Lung (tissue), 12 donors: ENCODE results near the gene MYBPC2. TPM values are rescaled to one million over a fixed set of nuclear protein-coding genes. Genes with fewer than 3 reads are reported as not detected.

Experiments
- ATAC-seq: fragments of 200-7000 bp; cut with Tn5 transposase; one replicate; pipeline ENCODE4 v1.9.1; 2020; ENCODE audit warnings: moderate number of reproducible peaks; ENCODE audit not compliant: insufficient read depth, low FRiP score
- DNase-seq, 3 donors: peaks; one replicate each; pipeline ENCODE4 v3.0.0-alpha.2; 2013 to 2017
- H3K27ac ChIP-seq, 2 donors: one replicate each; pipeline ENCODE4 v1.5.1; 2013; ENCODE audit warnings: mild to moderate bottlenecking in 2 of 2, moderate library complexity in 2 of 2, control low read depth in 1 of 2, inconsistent platforms in 1 of 2, low read depth in 1 of 2, low read length in 1 of 2
- H3K27me3 ChIP-seq, 3 donors: one replicate each; pipeline ENCODE4 v1.5.1; 2013; ENCODE audit warnings: low read length in 2 of 3; ENCODE audit not compliant: control insufficient read depth in 3 of 3, insufficient read depth in 3 of 3
- H3K36me3 ChIP-seq, 4 donors: one replicate each; pipeline ENCODE4 v1.5.1; 2013; ENCODE audit warnings: low read length in 4 of 4, mild to moderate bottlenecking in 1 of 4, moderate library complexity in 1 of 4; ENCODE audit not compliant: control insufficient read depth in 4 of 4, insufficient read depth in 4 of 4
- H3K4me1 ChIP-seq, 5 donors: one replicate each; pipeline ENCODE4 v1.5.1; 2013; ENCODE audit warnings: low read length in 5 of 5, mild to moderate bottlenecking in 2 of 5, moderate library complexity in 1 of 5; ENCODE audit not compliant: control insufficient read depth in 5 of 5, insufficient read depth in 5 of 5
- H3K4me3 ChIP-seq: one replicate; pipeline ENCODE4 v1.5.1; 2013; ENCODE audit warnings: mild to moderate bottlenecking, control low read depth, moderate library complexity
- H3K9ac ChIP-seq, 2 donors: one replicate each; pipeline ENCODE4 v1.5.1; 2013; ENCODE audit warnings: low read length in 2 of 2, control low read depth in 1 of 2; ENCODE audit not compliant: insufficient read depth in 1 of 2
- H3K9me3 ChIP-seq, 4 donors: one replicate each; pipeline ENCODE4 v1.5.1; 2013; ENCODE audit warnings: low read length in 3 of 4, mild to moderate bottlenecking in 1 of 4, moderate library complexity in 1 of 4; ENCODE audit not compliant: control insufficient read depth in 4 of 4, insufficient read depth in 3 of 4
- CTCF ChIP-seq: IDR thresholded peaks from 2 replicates; pipeline ENCODE4 v1.5.1; 2012; ENCODE audit warnings: mild to moderate bottlenecking; ENCODE audit errors: control extremely low read depth, extremely low read depth
- WGBS, 2 donors: extraction: QIAGEN DNeasy Blood & Tissue Kit; methylation state at CpG; one replicate each; pipeline ENCODE4 v1.1.7; 2013; 5-methylcytosine and 5-hydroxymethylcytosine counted together
- polyA plus RNA-seq, 2 donors: library from polyadenylated mRNA; stranded (reverse); fragments of 200-250 nt; gene quantifications; one replicate each; pipeline ENCODE4 v1.2.1, GENCODE V29; 2013
- total RNA-seq, 2 donors: library from RNA; depleted of rRNA in 1 of 2; stranded (reverse); fragments of >200 nt in 1 of 2; gene quantifications; one replicate each; pipeline ENCODE4 v1.2.1, GENCODE V29; 2014 to 2021
- donor health status: control.
- donor health status: control.
- donor health status: Bipolar disorder and iron deficiency.
- donor health status: healthy.
- donor health status: DM: yes; HTN: yes; CAD: no.

Gene MYBPC2
- total and polyA plus RNA-seq, 4 donors, result 0.04 to 0.91 (median 0.38) TPM

GRCh38 chr19:50465986-50466705, 33.5 kb downstream of the MYBPC2 start:
- no peaks in the 10 kb centered on the region for H3K4me1 ChIP-seq
- no peaks in the 10 kb centered on the region for H3K27me3 ChIP-seq
- no peaks in the 10 kb centered on the region for H3K36me3 ChIP-seq
- H3K4me3 ChIP-seq, result no peak overlapping the region
- no peak overlapping the region for H3K9ac ChIP-seq
- peak in 2 of 3 donors; percentile 33 to 45 for DNase-seq
- ATAC-seq, result peak; percentile 39
- 43 to 63% methylated on average over 29 of the region's 29 CpGs for WGBS, 2 donors
- H3K27ac ChIP-seq, result no peak overlapping the region
- no peak for TF ChIP-seq CTCF
- H3K9me3 ChIP-seq, result no peaks in the 10 kb centered on the region

- 65 to 79% methylated on average over 11 of the region's 11 CpGs for WGBS, 2 donors
- DNase-seq, result no peak
- Histone ChIP-seq H3K4me1 (no peaks in the 10 kb centered on the region), H3K36me3 (no peaks in the 10 kb centered on the region), H3K27ac (no peak overlapping the region), H3K9ac (no peak overlapping the region), H3K9me3 (no peaks in the 10 kb centered on the region), H3K4me3 (no peak overlapping the region), H3K27me3 (no peaks in the 10 kb centered on the region)
- no peak for TF ChIP-seq CTCF
- no peak for ATAC-seq
Observed at GRCh38 chr19:50466706-50467039, 34.0 kb downstream of the MYBPC2 start.

GRCh38 chr19:50467566-50467965, 34.9 kb downstream of the MYBPC2 start:
- no peak overlapping the region for H3K27ac ChIP-seq

More at GRCh38 chr19:50467566-50467965, 34.9 kb downstream of the MYBPC2 start:
- H3K4me1 ChIP-seq, result no peaks in the 10 kb centered on the region
- H3K9ac ChIP-seq, result no peak overlapping the region
- no peaks in the 10 kb centered on the region for H3K27me3 ChIP-seq
- H3K4me3 ChIP-seq, result no peak overlapping the region
- 62 to 75% methylated on average over 18 of the region's 18 CpGs for WGBS, 2 donors
- no peak for TF ChIP-seq CTCF
- H3K9me3 ChIP-seq, result no peaks in the 10 kb centered on the region
- no peak for ATAC-seq
- DNase-seq, result no peak
- no peaks in the 10 kb centered on the region for H3K36me3 ChIP-seq
